ENCODE data around the gene RPSA.

RPSA gene

DNA sequence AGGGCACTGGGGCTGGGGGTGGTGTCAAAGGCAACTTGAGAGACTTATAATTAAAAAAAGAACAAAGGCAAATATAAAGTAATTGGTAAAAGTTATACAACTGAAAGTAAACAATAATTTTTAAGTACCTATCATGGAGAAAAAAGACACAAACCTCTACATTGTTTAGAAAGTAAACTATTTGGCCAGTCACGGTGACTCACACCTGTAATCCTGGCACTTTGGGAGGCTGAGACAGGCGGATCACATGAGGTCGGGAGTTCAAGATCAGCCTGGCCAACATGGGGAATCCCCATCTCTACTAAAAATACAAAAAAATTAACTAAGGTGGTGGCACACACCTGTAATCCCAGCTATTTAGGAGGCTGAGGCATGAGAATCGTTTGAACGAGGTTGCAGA is 25.8 kb downstream of the RPSA start:
- H2AFZ ChIP-seq: no peak overlapping the region
- no peaks in the 10 kb centered on the region for H3K27me3 ChIP-seq (ENCODE audit: control insufficient read depth, insufficient read depth, low read length)
- H3K36me3 ChIP-seq (ENCODE audit: control insufficient read depth, insufficient read depth, low read length): no peaks in the 10 kb centered on the region
- no peaks in the 10 kb centered on the region for H3K4me1 ChIP-seq
- no peak overlapping the region for H3K27ac ChIP-seq
- H3K9me3 ChIP-seq (ENCODE audit: control insufficient read depth, low read length): no peaks in the 10 kb centered on the region
- no peaks in the 10 kb centered on the region for H3K79me2 ChIP-seq
- H3K4me2 ChIP-seq (ENCODE audit: low read length): no peak overlapping the region
- H3K4me3 ChIP-seq (ENCODE audit: low read depth, low read length): no peak overlapping the region
- TF ChIP-seq CTCF (IDR thresholded peaks at IDR 0.05): no peak
- no peak overlapping the region for H3K9ac ChIP-seq

DNA sequence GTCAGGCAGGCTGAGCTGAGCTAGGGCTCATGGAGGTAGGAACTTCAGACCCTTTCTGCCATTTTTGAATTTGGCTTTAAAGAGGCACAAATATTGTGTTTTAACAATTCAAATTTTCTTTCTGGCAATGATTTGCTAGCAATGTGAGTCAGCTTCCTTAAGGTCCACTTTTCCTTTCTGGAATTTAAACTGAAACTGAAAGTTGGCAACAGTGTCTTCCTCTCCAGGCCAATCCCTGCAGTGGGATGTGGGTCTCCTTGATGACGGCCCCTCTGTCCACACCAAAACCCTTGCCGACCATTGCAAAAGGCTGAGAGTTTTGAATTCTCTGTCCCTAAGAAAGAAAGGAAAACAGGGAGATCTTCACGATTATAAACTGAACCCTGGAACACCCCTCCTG is 27.1 kb downstream of the RPSA start:
- no peaks in the 10 kb centered on the region for H3K9me3 ChIP-seq (ENCODE audit: control insufficient read depth, low read length)
- peak overlapping the region; percentile 5 for H3K27ac ChIP-seq
- no peaks in the 10 kb centered on the region for H3K36me3 ChIP-seq (ENCODE audit: control insufficient read depth, insufficient read depth, low read length)
- H2AFZ ChIP-seq: peak overlapping the region; percentile 8
- TF ChIP-seq CTCF (IDR thresholded peaks at IDR 0.05): no peak
- H3K27me3 ChIP-seq (ENCODE audit: control insufficient read depth, insufficient read depth, low read length): no peaks in the 10 kb centered on the region
- peaks cover 3% of the 10 kb centered on the region for H3K4me1 ChIP-seq
- H3K79me2 ChIP-seq: no peaks in the 10 kb centered on the region
- no peak overlapping the region for H3K4me3 ChIP-seq (ENCODE audit: low read depth, low read length)
- no peak overlapping the region for H3K4me2 ChIP-seq (ENCODE audit: low read length)
- H3K9ac ChIP-seq: no peak overlapping the region

DNA sequence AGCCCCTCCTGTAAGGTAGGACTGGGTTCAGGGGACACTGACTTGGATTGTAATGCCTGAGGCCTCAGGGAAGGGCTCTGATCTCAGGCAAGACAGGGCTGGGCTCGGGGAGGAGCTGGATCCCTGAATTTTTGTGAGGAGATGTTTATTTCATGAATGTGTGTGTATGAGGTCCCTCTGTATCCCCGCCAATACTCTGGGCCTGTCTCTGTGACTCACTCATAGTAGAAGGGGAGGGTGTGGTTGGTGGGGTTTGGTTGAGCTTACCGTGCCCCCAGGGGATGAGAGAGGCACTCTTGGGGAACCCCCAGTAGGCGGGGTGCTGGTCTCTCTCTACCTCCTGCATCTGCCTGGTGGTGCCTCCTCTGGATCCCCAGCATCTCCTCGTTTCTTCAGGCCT is 28.1 kb downstream of the RPSA start:
- Histone ChIP-seq H3K36me3 (ENCODE audit: control insufficient read depth, insufficient read depth, low read length) (no peaks in the 10 kb centered on the region), H3K9ac (no peak overlapping the region), H3K4me3 (ENCODE audit: low read depth, low read length) (no peak overlapping the region), H3K4me2 (ENCODE audit: low read length) (no peak overlapping the region), H3K79me2 (no peaks in the 10 kb centered on the region), H2AFZ (no peak overlapping the region), H3K4me1 (peaks cover 9% of the 10 kb centered on the region), H3K27me3 (ENCODE audit: control insufficient read depth, insufficient read depth, low read length) (no peaks in the 10 kb centered on the region), H3K9me3 (ENCODE audit: control insufficient read depth, low read length) (no peaks in the 10 kb centered on the region), H3K27ac (no peak overlapping the region)
- no peak for TF ChIP-seq CTCF (IDR thresholded peaks at IDR 0.05)

- Histone ChIP-seq H3K4me3 (ENCODE audit: low read depth, low read length) (no peak overlapping the region), H3K27me3 (ENCODE audit: control insufficient read depth, insufficient read depth, low read length) (no peaks in the 10 kb centered on the region), H3K4me1 (peaks cover 9% of the 10 kb centered on the region), H3K4me2 (ENCODE audit: low read length) (no peak overlapping the region), H3K79me2 (no peaks in the 10 kb centered on the region), H2AFZ (peak overlapping the region; percentile 47), H3K27ac (no peak overlapping the region), H3K9me3 (ENCODE audit: control insufficient read depth, low read length) (no peaks in the 10 kb centered on the region), H3K9ac (no peak overlapping the region), H3K36me3 (ENCODE audit: control insufficient read depth, insufficient read depth, low read length) (no peaks in the 10 kb centered on the region)
- no peak for TF ChIP-seq CTCF (IDR thresholded peaks at IDR 0.05)
Measured at GRCh38 chr3:39435006-39435748, 28.7 kb downstream of the RPSA start.

- Histone ChIP-seq H2AFZ (peak overlapping the region; percentile 59), H3K79me2 (no peaks in the 10 kb centered on the region), H3K4me2 (ENCODE audit: low read length) (peak overlapping the region; percentile 37), H3K27me3 (ENCODE audit: control insufficient read depth, insufficient read depth, low read length) (no peaks in the 10 kb centered on the region), H3K9ac (no peak overlapping the region), H3K36me3 (ENCODE audit: control insufficient read depth, insufficient read depth, low read length) (no peaks in the 10 kb centered on the region), H3K4me3 (ENCODE audit: low read depth, low read length) (no peak overlapping the region), H3K9me3 (ENCODE audit: control insufficient read depth, low read length) (no peaks in the 10 kb centered on the region), H3K27ac (peak overlapping the region; percentile 81), H3K4me1 (peaks cover 23% of the 10 kb centered on the region)
- no peak for TF ChIP-seq CTCF (IDR thresholded peaks at IDR 0.05)
Measured at GRCh38 chr3:39438880-39439279, 32.4 kb downstream of the RPSA start.
